ENCODE results near the gene ARSG. TPM values are rescaled to one million over a fixed set of nuclear protein-coding genes. Genes with fewer than 3 reads are reported as not detected.

The ARSG gene
- total and polyA plus RNA-seq, 2 of the 13 experiments (the other 11 are each of a cell fraction or from before 2014, with no cell fraction given) = 3.7 to 15.2 TPM

DNA sequence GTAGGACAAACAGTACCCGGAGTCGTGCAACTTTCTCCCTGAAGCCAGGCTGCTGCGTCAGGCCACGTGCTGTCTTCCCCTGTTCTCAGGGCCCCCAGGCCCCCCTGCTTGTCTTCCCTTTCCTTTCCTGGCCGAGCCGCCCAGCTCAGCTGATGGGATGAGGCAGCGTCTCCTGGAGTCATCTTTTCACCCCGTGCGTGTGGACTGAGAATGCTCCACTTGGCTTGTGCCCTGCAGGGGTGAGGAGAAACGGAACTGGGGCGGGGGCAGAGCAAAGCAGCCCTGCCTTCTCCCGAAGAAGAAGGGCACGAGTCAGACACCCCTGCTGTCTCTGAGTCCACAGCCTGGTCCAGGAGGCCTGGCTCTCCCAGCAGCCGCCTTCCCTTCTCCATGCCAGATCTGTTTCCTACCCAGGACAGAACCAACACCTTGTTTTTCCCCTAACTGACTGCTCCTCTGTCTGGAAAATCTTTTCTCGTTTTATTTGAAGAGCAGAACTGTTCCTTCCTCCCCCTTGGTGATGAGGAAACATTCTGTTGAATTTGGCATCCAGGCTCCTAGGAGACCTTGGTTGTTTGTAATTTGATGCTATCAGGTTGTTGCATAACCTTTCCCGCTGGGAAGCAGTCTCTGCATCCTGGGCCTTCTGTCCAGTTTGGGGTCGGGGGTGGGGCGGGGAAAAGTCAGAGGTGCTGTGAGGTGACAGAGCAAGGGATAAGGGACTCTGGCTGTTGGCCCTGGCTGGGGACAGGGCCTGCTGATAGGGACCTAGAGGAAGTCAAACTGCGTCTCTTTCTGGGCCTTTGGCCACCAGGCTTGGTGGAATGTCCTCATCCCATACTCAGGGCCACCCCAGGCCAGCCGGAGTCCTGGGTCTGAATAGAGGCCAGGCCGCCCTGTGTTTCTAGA lies 87.2 kb downstream of the ARSG start (continued):
- TF ChIP-seq, protein P1, sequence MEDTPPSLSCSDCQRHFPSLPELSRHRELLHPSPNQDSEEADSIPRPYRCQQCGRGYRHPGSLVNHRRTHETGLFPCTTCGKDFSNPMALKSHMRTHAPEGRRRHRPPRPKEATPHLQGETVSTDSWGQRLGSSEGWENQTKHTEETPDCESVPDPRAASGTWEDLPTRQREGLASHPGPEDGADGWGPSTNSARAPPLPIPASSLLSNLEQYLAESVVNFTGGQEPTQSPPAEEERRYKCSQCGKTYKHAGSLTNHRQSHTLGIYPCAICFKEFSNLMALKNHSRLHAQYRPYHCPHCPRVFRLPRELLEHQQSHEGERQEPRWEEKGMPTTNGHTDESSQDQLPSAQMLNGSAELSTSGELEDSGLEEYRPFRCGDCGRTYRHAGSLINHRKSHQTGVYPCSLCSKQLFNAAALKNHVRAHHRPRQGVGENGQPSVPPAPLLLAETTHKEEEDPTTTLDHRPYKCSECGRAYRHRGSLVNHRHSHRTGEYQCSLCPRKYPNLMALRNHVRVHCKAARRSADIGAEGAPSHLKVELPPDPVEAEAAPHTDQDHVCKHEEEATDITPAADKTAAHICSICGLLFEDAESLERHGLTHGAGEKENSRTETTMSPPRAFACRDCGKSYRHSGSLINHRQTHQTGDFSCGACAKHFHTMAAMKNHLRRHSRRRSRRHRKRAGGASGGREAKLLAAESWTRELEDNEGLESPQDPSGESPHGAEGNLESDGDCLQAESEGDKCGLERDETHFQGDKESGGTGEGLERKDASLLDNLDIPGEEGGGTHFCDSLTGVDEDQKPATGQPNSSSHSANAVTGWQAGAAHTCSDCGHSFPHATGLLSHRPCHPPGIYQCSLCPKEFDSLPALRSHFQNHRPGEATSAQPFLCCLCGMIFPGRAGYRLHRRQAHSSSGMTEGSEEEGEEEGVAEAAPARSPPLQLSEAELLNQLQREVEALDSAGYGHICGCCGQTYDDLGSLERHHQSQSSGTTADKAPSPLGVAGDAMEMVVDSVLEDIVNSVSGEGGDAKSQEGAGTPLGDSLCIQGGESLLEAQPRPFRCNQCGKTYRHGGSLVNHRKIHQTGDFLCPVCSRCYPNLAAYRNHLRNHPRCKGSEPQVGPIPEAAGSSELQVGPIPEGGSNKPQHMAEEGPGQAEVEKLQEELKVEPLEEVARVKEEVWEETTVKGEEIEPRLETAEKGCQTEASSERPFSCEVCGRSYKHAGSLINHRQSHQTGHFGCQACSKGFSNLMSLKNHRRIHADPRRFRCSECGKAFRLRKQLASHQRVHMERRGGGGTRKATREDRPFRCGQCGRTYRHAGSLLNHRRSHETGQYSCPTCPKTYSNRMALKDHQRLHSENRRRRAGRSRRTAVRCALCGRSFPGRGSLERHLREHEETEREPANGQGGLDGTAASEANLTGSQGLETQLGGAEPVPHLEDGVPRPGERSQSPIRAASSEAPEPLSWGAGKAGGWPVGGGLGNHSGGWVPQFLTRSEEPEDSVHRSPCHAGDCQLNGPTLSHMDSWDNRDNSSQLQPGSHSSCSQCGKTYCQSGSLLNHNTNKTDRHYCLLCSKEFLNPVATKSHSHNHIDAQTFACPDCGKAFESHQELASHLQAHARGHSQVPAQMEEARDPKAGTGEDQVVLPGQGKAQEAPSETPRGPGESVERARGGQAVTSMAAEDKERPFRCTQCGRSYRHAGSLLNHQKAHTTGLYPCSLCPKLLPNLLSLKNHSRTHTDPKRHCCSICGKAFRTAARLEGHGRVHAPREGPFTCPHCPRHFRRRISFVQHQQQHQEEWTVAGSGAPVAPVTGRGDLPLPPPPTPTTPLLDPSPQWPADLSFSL (CRISPR knock-in tag; IDR thresholded peaks at IDR 0.05) = no peak
- TF ChIP-seq HOXA3 (CRISPR knock-in tag; IDR thresholded peaks at IDR 0.05) (peak; percentile 40), MEF2D (CRISPR knock-in tag; IDR thresholded peaks at IDR 0.05) (peak; percentile 63), RFX3 (CRISPR knock-in tag; IDR thresholded peaks at IDR 0.05) (peak; percentile 55), BCL3 (CRISPR knock-in tag; IDR thresholded peaks at IDR 0.05) (peak; percentile 41; the same call in 1 of the 2 replicates), KDM6A (CRISPR knock-in tag; IDR thresholded peaks at IDR 0.05; ENCODE audit: low read depth) (peak; percentile 53), FOXP1 (IDR thresholded peaks at IDR 0.05) (no peak), FOXP1 (CRISPR knock-in tag; IDR thresholded peaks at IDR 0.05) (peak; percentile 90), SKIL (CRISPR knock-in tag; IDR thresholded peaks at IDR 0.05; ENCODE audit: borderline replicate concordance) (peak; percentile 80), NR2F2 (IDR thresholded peaks at IDR 0.05; ENCODE audit: borderline replicate concordance, low read depth) (peak; percentile 87; the same call in 1 of the 2 replicates)
- TF ChIP-seq, protein P2, sequence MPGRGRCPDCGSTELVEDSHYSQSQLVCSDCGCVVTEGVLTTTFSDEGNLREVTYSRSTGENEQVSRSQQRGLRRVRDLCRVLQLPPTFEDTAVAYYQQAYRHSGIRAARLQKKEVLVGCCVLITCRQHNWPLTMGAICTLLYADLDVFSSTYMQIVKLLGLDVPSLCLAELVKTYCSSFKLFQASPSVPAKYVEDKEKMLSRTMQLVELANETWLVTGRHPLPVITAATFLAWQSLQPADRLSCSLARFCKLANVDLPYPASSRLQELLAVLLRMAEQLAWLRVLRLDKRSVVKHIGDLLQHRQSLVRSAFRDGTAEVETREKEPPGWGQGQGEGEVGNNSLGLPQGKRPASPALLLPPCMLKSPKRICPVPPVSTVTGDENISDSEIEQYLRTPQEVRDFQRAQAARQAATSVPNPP (CRISPR knock-in tag; IDR thresholded peaks at IDR 0.05) = peak; percentile 50
- TF ChIP-seq, protein P3, sequence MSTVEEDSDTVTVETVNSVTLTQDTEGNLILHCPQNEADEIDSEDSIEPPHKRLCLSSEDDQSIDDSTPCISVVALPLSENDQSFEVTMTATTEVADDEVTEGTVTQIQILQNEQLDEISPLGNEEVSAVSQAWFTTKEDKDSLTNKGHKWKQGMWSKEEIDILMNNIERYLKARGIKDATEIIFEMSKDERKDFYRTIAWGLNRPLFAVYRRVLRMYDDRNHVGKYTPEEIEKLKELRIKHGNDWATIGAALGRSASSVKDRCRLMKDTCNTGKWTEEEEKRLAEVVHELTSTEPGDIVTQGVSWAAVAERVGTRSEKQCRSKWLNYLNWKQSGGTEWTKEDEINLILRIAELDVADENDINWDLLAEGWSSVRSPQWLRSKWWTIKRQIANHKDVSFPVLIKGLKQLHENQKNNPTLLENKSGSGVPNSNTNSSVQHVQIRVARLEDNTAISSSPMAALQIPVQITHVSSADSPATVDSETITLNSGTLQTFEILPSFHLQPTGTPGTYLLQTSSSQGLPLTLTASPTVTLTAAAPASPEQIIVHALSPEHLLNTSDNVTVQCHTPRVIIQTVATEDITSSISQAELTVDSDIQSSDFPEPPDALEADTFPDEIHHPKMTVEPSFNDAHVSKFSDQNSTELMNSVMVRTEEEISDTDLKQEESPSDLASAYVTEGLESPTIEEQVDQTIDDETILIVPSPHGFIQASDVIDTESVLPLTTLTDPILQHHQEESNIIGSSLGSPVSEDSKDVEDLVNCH (CRISPR knock-in tag; IDR thresholded peaks at IDR 0.05) = peak; percentile 65; the same call in 1 of the 2 replicates
- TF ChIP-seq, protein P4, sequence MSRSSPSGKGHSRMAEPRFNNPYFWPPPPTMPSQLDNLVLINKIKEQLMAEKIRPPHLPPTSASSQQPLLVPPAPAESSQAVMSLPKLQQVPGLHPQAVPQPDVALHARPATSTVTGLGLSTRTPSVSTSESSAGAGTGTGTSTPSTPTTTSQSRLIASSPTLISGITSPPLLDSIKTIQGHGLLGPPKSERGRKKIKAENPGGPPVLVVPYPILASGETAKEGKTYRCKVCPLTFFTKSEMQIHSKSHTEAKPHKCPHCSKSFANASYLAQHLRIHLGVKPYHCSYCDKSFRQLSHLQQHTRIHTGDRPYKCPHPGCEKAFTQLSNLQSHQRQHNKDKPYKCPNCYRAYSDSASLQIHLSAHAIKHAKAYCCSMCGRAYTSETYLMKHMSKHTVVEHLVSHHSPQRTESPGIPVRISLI (CRISPR knock-in tag; IDR thresholded peaks at IDR 0.05; ENCODE audit: borderline replicate concordance) = 0 out of 2 replicates have a peak, but pooled peaks have one; percentile 29
